G401 (cell line): ENCODE data around the gene UNC119. TPM values are rescaled to one million over a fixed set of nuclear protein-coding genes. Genes with fewer than 3 reads are reported as not detected.

Source experiments
- DNase-seq: peaks from one replicate; pipeline ENCODE4 v3.0.0-alpha.2; 2015; ENCODE audit warnings: low spot score
- in situ Hi-C: cut with HindIII; loops from 2 replicates; pipeline ENCODE4 v1.10.0; 2016; ENCODE audit warnings: low sequenced_read_pairs, mixed read lengths
- total RNA-seq: library from RNA; depleted of rRNA; stranded (reverse); fragments of >200 nt; shearing (Covaris generic); gene quantifications from 2 replicates; pipeline ENCODE4 v1.2.3, GENCODE V29; 2014

The UNC119 gene
- total RNA-seq, 1 experiment from 2014 or later, result 59.0 TPM

DNA sequence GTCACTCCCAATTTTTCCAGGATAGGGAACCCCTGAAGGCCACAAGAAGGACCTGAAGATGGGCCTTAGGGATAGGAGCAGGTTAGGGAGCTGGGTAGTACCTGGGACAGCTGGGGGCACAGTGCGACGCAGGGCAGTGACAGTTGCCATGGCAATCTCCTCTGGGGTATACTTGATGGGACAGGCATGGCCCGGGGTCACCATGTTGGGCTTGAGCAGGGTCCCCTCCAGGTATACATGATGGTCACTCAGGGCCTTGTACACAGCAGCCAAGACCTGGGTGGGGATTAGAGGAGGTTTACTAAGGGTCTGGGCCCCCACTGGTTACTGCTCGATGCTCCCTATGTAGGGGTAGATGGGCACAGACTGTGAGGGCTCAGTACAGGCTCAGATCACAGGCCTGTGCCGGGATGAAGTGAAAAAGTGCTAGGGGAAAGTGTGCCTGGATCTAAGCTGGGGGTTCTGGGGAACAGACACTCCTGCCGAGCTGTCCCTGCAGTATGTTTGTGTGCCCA lies 21.6 kb upstream of the UNC119 start:
- in situ Hi-C loops, result no loop called here
- no peak for DNase-seq

DNA sequence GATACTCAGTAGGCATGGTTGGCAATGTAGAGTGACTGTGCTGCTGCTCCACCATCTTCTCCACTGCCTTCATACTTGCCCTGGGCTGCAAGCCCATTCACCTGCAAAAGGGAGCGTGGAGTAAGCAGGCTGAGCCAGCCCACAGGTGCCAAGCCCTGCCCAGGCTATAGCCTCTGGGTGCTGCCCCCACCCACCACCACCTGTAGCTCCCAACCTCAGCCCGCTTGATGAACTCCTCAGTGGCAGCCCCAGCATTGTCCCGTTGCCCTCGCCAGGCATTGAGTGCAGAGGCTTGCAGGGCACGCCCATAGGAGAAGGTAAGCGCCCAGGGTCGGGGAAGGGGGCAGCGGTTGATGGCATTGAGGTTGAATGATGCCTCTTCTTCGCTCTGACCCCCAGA lies 21.1 kb upstream of the UNC119 start:
- in situ Hi-C loops, result no loop called here
- DNase-seq, result no peak

DNA sequence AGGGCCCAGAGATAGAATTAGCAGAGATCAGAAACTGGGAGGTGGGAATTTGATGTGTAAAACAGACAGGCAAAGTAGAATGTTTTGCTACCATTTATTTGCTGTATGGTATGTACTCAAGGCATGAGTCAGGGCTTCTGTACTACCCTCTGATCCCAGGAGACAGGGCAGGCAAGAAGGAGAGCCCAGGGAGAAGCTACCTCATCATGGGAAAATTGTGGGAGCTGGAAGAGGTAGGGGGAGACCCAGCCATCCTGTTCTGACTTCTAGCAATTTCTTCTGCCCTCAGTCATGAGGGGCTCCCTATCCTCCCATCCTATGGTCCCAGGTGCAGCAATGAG lies 20.6 kb upstream of the UNC119 start:
- DNase-seq, result no peak
- in situ Hi-C loops, result no loop called here

GRCh38 chr17:28572259-28573039 lies 20.0 kb upstream of the UNC119 start:
- DNase-seq, result peak; percentile 17

GRCh38 chr17:28571361-28572122 lies 19.1 kb upstream of the UNC119 start, which contains the start of gene PIGS:
TSS of gene PIGS (minus strand) at chr17:28571524. CDS start at chr17:28571496, 28 bp downstream.
- peak; percentile 96 for DNase-seq
- in situ Hi-C loops, result no loop called here

More at GRCh38 chr17:28572259-28573039, 20.0 kb upstream of the UNC119 start:
- in situ Hi-C loops, result no loop called here

- in situ Hi-C loops, result no loop called here
Measured at GRCh38 chr17:28570716-28571360, 18.4 kb upstream of the UNC119 start.

DNA sequence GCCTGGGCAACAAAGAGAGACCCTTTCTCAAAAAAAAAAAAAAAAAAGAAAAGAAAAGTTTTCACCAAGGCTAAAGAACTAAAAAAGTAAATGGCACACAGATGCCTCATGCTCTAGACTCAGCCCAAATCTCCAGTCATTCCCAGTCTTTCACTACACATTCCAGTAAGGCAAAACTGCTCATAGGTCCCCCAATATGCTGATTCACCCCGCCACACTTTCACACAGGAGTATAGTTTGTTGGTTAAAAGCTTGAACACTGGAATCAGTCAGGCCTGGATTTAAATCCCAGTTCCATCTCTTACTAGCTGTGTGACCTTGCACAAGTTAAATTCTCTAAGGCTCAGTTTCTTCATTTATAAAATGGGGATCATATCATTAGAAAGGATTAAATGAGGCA lies 17.0 kb upstream of the UNC119 start:
- no peak for DNase-seq
- in situ Hi-C loops, result no loop called here

More at GRCh38 chr17:28570716-28571360, 18.4 kb upstream of the UNC119 start:
- peak; percentile 66 for DNase-seq

DNA sequence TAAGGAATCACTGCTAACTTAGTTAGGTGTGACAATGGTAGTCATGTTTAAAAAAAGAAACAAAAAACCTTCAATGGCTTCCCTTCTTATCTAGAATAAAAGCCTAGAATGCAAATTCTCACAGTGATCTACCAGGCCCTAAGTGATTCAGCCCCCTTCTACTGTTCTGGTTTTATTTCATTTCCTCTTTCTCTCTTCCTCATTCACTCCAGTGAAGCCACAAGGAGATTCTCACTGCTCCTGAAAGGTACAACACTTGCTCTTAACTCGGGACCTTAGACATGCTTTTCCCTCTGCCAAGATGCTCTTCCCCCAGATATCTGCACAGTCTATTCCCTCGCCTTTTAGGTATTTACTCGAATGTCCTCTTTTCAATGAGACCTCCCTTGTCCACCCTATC lies 15.2 kb upstream of the UNC119 start:
- DNase-seq, result no peak
- in situ Hi-C loops, result no loop called here

DNA sequence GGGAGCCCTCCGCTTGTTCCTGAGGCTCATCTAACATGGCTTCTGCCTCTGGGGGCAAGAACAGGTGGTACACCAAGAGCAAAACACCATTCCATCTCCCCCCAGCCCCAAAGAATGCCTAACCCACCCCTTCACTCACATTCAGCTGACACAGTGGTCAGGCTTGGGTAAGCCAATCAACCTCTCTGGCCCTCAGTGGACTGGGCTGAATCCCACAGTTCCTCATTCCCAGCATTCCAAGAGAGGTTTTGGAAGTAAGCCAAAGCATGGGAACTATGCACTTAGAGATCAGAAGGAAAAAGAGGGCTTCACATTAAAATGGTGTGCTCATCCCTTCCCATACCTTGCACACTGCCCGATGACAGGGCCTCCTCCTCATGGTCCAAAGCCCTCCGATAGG lies 11.1 kb upstream of the UNC119 start:
- peak; percentile 22 for DNase-seq
- in situ Hi-C loops, result no loop called here

GRCh38 chr17:28555022-28555421 lies 2.6 kb upstream of the UNC119 start:
- in situ Hi-C loops, result no loop called here

DNA sequence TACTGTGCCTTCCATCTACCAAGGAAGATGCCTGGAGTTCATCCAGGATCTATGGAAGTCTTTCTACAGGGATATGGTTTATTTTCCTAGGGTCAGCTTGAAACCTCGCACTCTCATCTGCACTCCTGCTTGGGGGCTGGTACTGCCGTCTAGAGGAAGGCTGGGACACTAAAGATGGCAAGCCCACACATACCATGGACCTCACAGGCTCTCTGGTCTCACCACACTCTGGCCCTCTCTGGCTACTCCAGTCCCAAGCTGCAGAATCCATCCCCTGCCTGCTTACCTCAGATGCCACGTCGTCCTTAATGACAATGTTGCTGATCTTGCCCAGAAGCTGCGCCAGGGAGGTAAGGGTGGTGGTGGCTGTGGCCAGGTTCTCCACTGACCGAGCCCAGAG lies 2.1 kb upstream of the UNC119 start:
- in situ Hi-C loops, result no loop called here
- DNase-seq, result no peak

More at GRCh38 chr17:28555022-28555421, 2.6 kb upstream of the UNC119 start:
- DNase-seq, result no peak

- peak; percentile 11 for DNase-seq
- in situ Hi-C loops, result no loop called here
Measured at GRCh38 chr17:28553000-28553505, 629 bp upstream of the UNC119 start.

DNA sequence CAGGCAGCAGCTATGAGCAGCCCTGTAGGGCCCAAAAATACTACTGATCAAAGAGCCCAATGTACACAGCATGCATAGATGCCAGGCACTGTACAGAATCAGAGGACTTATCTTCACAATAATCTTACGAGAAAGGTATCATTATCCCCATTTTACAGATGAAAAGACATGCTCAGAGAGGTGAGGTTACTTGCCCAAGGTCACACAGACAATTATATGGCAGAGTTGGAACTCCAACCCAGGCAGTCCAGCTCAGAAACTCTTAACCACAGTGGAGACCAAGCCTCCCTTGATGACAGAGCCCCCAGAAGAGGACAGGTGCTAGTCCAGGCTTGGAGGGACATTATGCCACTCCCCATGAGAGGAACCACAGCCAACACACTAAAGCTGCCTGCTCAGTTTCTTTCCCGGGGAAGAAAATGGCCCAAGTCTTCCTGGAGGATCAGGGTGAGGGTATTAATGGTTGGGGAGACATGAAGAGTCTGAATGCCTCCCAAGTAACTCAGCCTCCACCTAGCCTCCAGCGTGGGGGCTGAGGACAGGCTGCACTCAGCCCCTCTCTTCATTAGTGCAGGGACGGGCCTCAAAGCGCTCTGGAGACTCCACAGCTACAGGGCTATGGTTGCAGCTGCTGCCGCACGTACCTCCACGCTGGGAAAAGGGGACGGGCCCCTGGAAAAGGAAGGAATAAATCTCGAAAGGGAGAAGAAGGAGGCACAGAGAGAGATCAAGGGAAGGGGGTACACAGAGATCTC lies 826 bp downstream of the UNC119 start:
- peak; percentile 22 for DNase-seq
- in situ Hi-C loops, result no loop called here

DNA sequence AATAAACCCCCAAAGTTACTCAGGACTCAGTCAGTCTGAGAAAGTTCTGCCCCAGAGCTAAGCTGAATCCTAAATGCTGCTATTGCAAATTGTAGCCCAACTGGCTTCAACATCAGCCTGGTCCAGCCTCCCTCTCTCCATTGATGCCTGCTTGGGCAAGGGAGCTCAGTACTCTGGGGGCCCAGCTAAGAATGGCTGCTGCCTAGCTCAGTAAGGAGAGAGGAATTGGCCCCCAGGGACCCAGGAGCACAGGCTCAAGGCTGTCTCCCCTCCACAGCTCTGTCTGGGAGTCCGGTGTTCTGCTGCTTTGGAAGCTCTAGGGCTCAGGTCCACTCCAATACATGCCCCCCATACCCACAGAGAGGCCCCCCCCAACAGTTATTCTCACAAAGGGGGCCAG lies 1.6 kb downstream of the UNC119 start:
- no peak for DNase-seq
- in situ Hi-C loops, result no loop called here

DNA sequence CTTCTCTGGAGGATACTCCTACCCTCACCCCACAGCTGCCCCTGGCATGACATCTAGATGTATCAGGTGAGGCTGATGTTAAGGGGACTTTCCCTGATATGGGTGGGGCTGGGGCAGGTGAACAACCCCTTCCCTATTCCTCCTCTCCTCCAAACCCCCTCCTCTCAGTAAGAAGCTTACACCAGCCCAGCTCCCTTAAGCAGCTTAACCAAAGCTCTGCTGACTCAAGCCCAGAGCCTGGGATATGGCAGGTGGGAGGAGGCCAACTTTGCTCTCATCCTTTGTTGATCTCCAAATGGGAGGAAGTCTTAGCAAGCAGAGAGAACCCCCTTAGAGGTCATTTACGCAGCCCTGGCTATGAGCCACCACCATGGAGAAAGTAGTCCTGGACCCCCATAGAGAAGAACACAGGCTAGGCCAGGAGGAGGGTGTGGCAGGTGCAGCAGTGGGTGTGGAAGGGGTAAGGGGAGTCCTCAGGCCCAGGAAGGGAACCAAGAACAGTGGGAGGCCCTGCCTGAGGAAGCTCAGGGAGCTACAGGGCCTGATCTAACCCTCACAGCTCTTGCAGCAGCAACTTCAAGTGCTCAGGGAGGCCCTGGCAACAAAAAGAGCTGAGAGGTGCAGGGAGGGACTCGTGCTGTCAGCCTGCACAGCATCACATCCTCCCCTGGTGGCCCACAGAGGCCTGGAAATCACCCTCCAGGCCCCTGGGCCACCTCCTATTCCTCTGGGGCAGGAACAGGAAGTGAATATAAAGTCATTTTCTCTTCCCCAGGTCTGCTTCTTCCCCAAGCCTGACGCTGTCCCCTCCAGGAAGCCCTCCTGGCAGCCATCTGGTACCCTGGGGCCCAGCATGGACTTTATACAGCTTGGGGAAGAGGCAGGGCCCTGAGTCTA lies 2.9 kb downstream of the UNC119 start:
- DNase-seq, result no peak
- in situ Hi-C loops, result loop anchor here (5.0 kb wide), 1 partner anchor 52 kb away; no protein-coding TSS in a partner anchor

DNA sequence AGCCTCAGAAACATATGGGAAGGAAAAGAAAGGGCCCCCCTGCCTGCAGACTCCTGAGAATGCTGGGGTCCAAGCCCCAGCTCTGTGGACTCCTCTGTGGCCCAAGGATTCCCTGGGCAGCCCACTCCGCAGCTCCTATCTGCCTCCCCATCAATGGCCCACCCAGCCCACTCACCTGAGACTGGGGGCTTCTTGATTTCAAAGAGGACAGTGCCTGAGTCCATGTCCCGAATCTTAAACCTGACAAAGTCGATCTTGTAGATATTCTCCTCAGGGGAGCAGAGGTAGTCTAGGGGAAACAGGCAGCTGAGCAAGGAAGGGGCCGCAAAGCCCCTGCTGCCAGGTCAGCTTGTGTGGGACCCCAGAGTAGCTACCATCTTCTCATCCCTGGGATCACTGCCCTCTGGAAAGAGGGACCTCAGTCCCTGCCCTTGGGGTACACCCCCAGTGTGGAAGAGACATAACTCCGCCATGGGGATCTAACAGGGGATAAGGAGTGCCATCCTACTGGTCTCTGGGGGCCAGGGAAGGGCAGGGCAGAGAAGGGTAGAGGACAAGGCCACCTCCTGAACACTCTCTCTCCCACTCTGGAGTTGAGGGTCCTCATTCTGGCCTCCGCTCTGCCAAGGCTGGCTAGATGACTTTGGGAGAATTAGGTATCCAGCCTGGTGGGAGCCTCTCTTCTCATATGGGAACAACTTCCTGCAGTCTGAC lies 3.9 kb downstream of the UNC119 start:
- no peak for DNase-seq
- in situ Hi-C loops, result loop anchor here (5.0 kb wide), 1 partner anchor 51 kb away; no protein-coding TSS in a partner anchor
